HG03039 (cell line): ENCODE measurements around the gene OR4E1.
"Not testable (repeated sequence)": the region's sequence is repeated elsewhere in the genome, so short reads cannot be mapped to it uniquely, and the experiment has no call there.

Source experiments
- ATAC-seq: cut with Tn5 transposase; IDR thresholded peaks from one replicate; pipeline ENCODE4 v1.9.1; 2021; ENCODE audit warnings: mild to moderate bottlenecking, moderate library complexity; ENCODE audit not compliant: unreplicated experiment

The OR4E1 gene

GRCh38 chr14:21653331-21653885, 20.2 kb downstream of the OR4E1 start, which contains the start of gene OR4E2:
TSS of gene OR4E2 (plus strand) at chr14:21653835. CDS start at chr14:21665083, 11,248 bp downstream.
- no peak for ATAC-seq

GRCh38 chr14:21652209-21652808, 21.3 kb downstream of the OR4E1 start:
- ATAC-seq = no peak

GRCh38 chr14:21647380-21647779, 26.2 kb downstream of the OR4E1 start:
- no peak for ATAC-seq

- ATAC-seq = no peak
These were observed 30.2 kb downstream of the OR4E1 start for GRCh38 chr14:21643407-21643806.

GRCh38 chr14:21642683-21643082, 30.9 kb downstream of the OR4E1 start:
- ATAC-seq = no peak

GRCh38 chr14:21634840-21635239, 38.8 kb downstream of the OR4E1 start, which contains the start of gene OR10G2:
TSS of gene OR10G2 (minus strand) at chr14:21634940. CDS start at chr14:21634842, 98 bp downstream.
- no peak for ATAC-seq

- ATAC-seq = no peak
These were observed 42.5 kb downstream of the OR4E1 start for GRCh38 chr14:21631084-21631483.

- not testable (repeated sequence) for ATAC-seq
These were observed 43.1 kb downstream of the OR4E1 start for GRCh38 chr14:21630503-21630902.

- no peak for ATAC-seq
These were observed 47.0 kb downstream of the OR4E1 start for GRCh38 chr14:21626491-21627230.
